GM13976 (cell line): ENCODE data around the gene SLC7A6OS.

Experiments used
- DNase-seq: peaks from one replicate; pipeline ENCODE4 v3.0.0; 2012; ENCODE audit warnings: low spot score
- in situ Hi-C: fragments of 300-500 bp; cut with MboI; formaldehyde crosslinking; loops from one replicate; pipeline ENCODE4 v1.12.0; 2022; ENCODE audit warnings: low sequenced_read_pairs, mixed read lengths, inconsistent platforms; ENCODE audit not compliant: unreplicated experiment
- TF ChIP-seq, protein P1 (sequence below): IDR thresholded peaks from 2 replicates; pipeline ENCODE4 v1.5.1; 2012; ENCODE audit warnings: borderline replicate concordance, mild to moderate bottlenecking; ENCODE audit not compliant: insufficient read depth; ENCODE audit errors: extremely low read depth, missing control alignments, control extremely low read depth

The SLC7A6OS gene

DNA sequence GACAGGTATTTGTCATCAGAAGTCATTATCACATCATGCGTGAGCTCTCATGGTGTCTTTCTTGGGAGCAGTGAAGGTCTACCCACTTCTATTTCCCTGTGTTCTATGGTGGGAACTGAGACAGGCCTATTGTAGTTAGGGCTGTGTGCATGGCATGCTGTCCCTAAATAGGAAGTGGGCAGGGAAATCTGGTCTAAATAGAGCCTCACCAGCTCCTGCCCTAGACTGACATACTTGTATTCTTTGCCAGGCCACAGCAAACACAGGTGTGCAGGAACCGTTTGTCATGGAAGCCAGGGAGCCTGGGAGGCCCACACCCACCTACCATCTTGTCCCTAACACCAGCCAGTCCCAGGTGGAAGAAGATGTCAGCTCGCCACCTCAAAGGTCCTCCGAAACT is 36.3 kb downstream of the SLC7A6OS start:
- DNase-seq: no peak
- in situ Hi-C loops: no loop called here
- TF ChIP-seq, protein P1, sequence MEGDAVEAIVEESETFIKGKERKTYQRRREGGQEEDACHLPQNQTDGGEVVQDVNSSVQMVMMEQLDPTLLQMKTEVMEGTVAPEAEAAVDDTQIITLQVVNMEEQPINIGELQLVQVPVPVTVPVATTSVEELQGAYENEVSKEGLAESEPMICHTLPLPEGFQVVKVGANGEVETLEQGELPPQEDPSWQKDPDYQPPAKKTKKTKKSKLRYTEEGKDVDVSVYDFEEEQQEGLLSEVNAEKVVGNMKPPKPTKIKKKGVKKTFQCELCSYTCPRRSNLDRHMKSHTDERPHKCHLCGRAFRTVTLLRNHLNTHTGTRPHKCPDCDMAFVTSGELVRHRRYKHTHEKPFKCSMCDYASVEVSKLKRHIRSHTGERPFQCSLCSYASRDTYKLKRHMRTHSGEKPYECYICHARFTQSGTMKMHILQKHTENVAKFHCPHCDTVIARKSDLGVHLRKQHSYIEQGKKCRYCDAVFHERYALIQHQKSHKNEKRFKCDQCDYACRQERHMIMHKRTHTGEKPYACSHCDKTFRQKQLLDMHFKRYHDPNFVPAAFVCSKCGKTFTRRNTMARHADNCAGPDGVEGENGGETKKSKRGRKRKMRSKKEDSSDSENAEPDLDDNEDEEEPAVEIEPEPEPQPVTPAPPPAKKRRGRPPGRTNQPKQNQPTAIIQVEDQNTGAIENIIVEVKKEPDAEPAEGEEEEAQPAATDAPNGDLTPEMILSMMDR: no peak

DNA sequence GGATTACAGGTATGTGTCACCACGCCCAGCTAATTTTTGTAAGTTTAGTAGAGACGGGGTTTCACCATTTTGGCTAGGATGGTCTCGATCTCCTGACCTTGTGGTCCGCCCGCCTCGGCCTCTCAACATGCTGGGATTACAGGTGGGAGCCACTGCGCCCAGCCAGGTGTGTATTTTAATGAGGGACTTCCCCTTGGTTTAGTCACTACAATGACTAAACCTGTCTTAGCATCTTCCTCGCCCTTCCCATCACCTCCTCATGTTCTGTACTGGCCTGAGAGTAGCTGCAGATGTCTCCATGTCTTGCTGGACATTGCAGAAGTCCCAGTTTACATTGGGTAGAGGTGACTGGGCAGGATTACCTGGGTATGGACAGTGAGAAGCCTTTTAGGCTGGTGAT is 36.9 kb downstream of the SLC7A6OS start:
- in situ Hi-C loops: no loop called here
- DNase-seq: no peak
- TF ChIP-seq, protein P1: no peak

DNA sequence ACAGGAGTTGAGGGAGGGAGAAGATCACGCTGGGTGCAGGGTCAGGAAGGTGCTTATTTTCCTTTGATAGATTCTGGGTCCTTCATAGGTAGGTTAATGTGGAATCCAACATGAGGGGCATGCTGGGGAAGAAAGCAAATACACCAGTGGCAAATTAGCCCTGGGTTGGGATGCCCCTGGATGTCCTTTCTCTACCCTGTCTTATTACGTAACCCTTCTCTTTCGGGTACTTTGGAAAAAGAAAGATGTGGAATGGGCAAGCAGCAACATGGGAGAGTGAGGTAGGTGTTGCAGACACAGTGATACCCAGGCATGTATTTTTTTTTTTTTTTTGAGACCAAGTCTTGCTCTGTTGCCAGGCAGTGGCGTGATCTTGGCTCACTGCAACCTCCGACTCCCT is 37.3 kb downstream of the SLC7A6OS start:
- DNase-seq: no peak
- in situ Hi-C loops: no loop called here
- TF ChIP-seq, protein P1: no peak

DNA sequence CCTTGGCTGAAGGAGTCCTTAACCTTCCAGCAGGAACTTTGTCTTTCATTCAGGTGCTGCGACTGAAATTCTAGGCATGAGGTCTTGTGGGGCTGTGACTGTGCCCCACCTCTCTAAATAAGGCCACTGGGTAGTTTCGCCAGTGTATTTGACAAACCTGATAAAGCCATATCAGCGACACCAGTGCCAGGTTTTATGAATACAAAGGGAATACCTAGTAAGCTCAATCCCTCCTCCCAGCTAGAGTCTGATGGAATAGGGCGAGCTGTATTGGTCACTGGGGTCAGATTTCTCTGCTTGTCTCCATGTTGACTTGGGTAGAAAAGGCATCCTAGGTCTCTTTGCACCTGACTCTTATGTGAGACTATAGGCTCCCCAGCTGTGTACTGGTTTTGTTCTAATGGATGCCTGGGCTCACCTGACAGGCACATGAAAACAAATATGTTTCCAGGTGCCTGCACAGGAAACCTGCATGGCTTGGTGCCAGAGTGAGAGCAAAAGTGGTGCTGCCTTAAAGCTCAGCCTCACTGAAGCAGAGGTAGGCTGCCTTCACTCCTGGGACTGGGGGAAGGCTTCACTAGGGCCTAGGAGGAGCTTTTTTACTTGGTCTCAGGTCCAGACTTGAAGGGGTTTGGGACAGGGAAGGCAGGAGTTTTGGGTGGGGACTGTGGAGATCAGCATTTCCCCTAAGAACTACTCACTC is 38.1 kb downstream of the SLC7A6OS start:
- TF ChIP-seq, protein P1: no peak
- peak; percentile 18 for DNase-seq
- in situ Hi-C loops: no loop called here

DNA sequence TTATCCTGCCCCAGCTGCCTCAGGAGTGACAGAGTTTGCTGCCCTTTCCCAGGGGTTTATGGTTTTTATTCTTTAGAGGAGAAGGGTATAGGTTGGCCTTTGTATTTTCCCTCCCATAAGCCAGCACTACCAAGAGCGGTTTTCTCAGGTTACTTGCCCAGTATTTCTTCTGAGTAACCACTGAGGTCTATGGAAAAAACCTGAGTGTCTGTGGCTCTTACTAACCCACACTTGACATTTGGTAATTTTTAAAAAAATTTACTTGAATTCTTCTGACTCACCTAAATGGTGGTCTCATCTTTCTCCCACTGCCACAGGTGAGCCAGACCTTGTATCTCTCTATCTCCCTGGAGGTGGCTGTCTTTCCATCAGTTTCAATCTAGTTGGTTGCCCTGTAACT is 40.4 kb downstream of the SLC7A6OS start:
- no peak for DNase-seq
- TF ChIP-seq, protein P1: no peak
- in situ Hi-C loops: no loop called here

DNA sequence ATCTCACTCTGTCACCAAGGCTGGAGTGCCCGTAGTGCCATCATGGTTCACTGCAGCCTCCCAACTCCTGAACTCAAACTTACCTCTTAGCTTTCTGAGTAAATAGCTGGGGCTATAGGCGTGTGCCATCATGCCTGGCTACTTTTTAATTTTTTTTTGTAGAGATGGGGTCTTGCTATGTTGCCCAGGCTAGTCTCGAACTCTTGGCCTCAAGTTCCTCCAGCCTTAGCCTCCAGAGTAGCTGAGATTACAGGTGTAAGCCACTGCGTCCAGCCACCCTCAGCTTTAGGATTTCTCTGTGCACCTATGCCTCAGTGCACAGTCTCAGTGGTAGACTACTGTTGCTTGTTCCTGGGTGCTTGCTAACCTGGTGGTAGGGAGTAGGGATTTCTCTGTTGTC is 41.0 kb downstream of the SLC7A6OS start:
- in situ Hi-C loops: no loop called here
- no peak for DNase-seq
- TF ChIP-seq, protein P1: no peak
